ENCODE results near the gene ANKDD1B.

ANKDD1B gene

GRCh38 chr5:75616971-75617621 is 5.8 kb downstream of the ANKDD1B start:
- DNase-seq, result peak; percentile 75

DNA sequence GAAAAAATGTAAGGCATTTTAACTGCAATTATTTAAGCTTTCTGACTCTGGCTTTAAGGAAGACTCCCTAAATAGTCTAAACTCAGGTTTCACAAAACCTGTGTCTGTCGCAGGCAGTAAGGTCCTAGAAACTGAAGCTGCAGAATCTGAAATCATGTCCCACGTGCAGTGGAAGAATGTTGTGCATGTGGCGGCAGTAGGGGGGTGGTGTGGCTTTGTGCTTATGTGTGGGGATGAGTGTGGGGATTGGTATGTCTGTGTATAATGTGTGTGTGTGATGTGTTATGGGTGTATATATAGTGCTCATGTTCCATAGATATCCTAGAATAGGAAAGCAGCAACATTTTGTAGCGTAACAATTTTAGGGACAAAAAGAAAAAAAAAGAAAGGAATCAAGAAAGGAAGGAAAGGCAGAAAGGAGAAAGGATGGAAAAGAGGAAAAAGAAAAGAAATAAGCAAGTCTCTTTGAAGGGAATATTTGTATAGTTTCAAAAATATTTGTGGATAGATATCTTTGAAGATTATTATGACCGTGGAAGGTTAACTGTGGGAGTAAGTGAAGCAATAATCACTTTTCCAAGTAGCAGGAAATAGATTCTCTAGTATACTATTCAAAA is 6.6 kb downstream of the ANKDD1B start:
- DNase-seq, result no peak

DNA sequence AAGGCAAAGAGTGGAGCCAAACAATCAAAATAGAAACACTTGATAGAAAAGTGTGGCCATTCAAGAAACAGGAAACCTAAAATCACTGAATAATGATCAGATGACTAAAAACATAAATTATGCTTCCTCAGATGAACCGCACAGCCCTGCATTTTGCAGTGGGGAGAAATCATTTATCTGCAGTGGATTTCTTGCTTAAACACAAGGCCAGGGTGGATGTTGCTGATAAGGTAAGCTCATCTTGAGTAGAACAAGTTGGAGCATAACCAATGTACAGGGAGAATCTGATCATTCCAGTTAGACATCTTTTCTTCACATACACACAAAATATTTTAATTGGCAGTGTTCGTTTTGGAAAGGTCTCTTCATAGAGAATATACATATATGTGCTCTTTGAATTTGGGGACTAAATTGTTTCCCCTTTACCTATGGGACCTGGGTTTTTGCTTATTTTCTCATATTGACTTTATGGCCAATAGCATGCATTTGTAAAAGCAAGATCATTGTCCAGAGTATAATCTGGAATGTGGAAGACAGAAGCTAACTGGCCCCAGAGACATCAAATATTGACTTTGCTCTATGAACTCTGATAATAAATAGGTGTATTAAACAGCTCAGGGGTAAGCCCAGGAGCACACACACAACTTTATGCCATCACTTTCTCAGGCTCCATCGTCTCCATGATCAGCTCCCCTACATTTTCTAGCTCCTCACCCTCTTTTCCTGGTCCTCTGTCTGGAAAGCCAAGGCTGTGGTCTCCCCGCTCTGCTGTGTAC is 9.1 kb downstream of the ANKDD1B start:
- no peak for DNase-seq

- DNase-seq, result no peak
These were observed 11.3 kb downstream of the ANKDD1B start for GRCh38 chr5:75622564-75622963.

DNA sequence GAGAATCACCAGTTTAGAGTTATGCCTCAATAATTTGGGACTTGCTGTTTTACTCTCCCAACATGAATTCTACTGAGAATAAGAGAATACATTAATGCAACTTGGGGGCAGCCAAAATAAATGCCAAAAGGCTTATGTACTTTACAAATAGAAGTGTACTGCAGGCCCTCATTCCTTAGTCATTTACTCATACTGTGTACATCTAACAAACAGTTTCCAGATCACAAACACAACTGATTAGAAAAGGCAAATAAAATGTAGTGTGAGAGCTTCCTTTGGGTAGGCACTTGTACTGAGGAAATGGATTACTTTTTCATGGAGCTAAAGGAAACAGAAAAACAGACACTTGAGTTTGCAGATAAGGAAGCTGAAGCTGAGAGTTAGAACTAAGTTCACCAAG is 12.6 kb downstream of the ANKDD1B start:
- no peak for DNase-seq

DNA sequence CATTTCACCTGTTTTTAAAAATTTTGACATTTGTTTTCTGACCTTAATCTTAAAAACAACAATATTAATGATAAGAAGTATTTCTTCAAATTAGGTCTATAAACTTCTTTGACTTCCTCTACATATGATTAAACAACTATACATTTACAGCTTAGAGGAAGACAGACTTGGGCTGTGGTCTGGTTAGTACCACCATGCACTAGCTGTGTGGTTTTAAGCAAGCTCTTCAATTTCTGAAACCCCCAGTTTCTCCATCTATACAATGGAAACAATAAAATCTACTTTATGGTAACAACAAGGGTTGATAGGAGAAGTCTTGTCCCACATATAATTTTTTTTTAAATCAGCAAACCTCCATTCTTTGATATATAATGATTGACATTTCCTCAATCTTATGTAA is 15.7 kb downstream of the ANKDD1B start:
- no peak for DNase-seq

- no peak for DNase-seq
These were observed 16.5 kb downstream of the ANKDD1B start for GRCh38 chr5:75627801-75628200.

- DNase-seq, result no peak
These were observed 19.6 kb downstream of the ANKDD1B start for GRCh38 chr5:75630875-75631274.

DNA sequence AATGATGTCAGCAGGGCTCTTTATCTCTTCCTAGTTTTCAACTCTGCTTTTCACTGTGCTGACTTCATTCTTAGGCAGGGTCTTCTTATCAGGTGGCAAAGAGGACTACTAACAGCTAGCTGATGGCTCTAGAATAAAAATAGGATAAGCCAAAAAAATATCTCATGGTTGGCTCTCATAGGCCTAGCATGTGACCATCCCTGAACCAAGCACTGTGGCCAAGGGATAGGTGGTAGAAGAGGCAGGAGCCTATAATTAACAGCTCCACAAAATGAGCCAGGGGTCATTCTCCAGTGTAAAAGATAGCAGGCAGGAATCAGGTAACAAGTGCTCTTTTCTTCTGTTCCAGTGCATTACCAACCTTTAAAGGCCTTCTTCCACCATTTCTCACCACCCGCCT is 21.1 kb downstream of the ANKDD1B start:
- DNase-seq, result no peak

DNA sequence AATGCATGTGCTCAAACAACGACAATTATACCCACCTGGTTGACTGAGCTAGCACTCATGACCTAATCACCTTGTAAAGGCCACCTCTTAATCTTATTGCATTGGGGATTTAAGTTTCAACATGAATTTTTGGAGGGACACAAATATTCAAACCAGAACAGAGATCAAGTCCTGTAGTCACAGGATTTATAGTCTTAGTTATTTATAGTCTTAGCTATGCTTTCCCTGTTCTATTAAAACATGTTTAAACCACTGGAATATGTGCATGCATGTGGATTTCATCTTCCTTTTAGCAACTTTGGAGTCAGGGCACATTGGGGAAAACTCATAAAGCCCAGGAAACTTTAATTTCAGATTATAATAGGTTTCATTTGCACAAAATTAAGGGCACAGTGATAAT is 26.7 kb downstream of the ANKDD1B start:
- no peak for DNase-seq

- no peak for DNase-seq
These were observed 28.5 kb downstream of the ANKDD1B start for GRCh38 chr5:75639535-75640311.

DNA sequence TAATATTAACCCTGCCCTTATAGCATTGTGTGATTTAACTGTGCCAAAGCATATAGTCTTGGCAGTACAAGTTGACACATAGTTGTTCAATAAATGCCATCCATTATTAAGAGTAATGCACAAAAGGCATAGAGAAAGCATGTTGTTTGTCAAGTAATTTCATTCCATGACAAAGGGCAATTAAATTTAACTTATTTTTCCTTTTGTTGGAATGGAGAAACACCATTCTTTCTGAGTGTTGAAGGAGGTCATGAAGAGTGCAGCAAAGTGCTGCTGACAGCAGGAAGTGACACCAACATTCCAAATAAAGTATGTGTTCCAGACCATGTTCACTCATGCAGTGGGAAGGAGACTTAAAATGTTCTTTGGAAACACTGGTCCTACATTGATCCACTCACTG is 29.1 kb downstream of the ANKDD1B start:
- DNase-seq, result no peak

DNA sequence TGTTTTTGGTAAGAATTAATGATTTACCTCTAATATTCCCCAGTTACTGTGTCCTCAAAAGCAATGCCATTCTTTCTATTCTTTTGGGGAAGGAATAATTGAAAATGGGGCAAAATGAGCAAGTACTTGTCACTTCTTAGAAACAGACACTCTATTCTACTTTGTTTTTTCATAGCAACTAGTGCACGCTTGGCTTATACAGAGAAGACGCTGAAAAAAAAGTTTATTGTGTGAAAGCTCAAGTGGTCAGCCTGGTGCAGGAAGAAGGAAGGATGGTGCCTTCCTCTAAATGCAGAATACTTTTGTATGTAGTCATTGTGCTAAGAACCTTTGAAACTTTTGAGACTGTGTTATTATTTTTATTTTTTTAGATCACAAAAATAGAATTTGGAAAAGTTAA is 29.6 kb downstream of the ANKDD1B start:
- DNase-seq, result no peak

- DNase-seq, result no peak
These were observed 37.5 kb downstream of the ANKDD1B start for GRCh38 chr5:75648712-75649111.

DNA sequence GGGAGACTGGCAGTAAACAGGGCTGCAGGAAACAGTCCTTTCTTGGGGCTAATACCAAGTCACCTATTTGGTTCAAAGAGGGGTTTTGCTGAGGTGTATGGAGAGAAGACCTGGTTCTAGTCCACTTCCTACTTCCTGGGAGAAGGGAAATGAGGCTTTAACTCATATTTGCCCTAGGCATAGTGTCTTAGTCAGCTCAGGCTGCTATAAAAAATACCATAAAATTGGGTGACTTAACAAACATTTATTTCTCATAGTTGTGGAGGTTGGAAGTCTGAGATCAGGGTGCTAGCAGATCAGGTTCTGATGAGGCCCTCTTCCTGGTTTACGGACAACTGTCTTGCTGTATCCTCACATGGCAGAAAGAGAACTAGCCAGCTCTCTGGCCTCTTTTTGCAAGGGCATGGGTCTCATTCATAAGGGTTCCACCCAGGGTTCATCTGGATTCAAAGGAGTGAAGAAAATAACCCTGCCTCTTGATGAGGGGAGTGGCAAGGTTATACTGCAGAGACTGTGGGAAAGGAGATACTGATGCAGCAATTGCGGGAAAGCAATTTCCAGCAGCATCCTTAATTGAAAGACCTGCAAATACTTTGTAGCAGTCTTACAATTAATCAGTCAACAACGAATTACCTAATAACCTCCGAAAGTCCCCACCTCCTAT is 40.5 kb downstream of the ANKDD1B start:
- DNase-seq, result no peak

DNA sequence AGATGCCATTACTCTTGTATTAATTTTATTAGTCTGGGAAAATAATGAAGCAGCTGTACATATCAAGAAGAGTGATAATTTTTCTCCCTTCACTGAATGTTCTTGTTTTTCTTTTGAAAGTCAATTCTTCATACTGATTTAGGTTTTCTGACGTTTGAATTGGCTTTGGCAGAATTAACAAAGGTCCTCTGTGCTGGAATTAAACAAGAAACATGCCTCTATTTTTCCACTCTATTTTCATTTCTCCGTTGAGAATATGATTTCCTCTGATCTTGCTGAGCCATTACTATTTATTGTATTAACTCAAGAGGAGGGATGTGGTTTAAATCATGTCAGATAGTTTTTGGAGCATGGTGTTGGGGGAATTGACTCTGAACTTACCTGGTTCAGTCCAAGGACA is 42.3 kb downstream of the ANKDD1B start:
- DNase-seq, result no peak

DNA sequence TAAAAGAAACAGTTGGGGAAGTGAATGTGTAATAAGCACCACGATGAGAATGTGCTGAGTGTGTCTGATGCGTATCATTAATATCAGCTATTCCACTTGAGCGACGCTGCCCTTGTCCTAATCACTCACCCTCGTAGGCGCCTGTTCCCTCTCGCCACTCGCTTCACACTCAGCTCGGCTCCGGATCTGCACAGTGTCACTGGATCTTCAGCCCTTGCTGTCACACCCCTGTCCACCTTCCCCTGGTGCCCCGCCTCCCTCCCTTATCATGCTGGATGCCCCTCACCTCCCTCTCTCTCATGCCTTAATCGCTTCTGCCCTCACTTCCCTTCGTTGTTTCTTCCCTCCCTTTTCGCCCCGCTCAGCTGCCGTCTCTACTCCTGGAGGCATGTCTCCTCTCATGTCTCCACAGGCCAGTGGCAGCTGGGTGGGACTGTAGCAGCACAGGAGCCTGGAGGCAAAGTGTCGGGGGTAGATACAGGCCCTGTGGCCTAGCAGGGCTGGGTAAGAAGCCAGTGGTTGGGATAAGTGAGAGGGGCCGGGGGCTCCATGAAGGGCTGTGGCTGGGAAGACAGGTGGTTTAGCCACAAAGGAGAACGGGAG is 43.5 kb downstream of the ANKDD1B start:
- no peak for DNase-seq

DNA sequence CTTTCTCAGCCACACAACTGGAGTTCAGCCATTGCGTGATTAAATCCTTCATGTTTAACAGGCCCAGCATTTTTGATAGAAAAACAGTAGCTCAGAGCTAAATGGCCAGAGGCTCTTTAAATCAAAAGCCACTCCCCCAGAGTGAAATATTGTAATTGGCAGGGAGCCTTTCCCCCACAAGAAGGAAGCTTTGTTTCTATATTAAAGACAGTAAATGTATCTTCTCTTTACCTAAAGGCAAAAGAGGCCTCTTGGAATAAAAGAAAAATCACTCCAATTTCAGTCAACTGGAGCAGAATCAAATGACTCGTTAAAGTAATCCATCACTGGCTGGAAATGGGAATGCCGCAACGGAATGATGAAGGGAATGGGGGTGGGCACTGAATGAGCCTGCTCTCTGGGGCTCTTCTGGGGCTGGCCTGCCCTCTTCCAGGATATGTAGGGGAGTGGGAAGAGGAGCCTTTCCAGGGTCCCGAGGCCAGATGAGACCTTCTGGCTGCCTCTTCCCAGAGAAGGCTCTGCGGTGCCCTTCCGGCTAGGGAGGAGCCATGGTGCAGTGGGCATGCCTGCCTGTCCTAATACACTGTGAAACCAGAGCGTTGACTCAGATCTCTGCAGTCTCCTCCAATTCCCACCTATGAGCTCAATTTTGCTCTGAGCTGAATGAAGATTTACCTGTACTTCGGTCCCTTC is 45.2 kb downstream of the ANKDD1B start:
- no peak for DNase-seq

DNA sequence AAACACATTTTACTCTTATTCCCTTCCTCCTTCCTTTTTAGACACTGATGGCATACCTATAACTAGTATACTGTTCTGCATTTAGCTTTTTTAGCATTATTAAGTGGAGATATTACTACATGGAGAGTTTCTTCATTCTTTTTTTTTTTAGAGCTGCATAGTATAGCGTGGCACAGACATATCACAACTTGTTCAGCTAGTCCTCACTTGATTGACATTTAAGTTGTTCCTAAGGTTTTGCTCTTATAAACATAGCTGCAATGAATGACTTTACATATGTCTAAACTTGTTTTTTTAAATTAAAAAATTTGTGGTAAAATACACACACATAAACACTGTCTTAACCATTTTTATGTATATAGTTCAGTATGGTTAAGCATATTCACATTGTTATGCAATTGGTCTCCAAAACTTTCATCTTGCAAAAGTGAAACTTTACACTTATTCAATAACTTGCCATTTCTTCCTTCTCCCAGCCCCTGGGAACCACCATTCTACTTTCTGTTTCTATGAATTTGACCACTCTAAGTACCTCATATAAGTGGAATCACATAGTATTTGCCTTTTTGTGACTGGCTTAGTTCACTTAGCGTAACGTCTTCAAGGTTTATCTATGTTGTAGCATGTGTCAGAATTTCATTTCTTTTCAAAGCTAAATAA is 48.7 kb downstream of the ANKDD1B start:
- no peak for DNase-seq

DNA sequence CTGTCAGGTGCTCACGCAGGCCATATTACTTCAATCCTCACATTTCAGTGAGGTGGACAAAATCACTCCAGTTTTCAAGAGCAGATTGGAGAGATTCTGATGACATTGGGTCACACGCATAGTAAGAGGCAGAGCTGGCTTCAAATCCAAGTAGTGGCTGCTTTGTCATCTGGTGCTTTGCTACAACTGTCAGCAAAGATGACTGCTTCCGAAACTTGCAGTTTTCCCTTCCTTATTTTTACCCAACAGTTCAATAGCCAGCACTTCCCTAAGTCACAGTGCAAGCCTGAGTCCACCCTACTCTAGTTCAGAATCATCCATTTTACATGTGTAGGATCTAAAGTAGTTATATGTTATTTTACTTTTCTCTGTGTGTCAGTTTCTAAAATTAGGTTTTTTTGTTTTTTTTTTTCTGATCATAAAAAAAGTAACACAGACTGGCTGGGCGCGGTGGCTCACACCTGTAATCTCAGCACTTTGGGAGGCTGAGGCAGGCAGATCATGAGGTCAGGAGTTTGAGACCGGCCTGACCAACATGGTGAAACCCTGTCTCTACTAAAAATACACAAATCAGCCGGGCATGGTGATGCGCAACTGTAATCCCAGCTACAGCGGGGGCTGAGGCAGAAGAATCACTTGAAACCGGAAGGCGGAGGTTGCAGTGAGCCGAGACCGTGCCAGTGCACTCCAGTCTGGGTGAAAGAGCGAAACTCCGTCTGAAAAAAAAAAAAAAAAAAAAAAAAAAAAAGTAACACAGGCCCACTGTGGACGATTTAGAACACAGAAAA is 49.6 kb downstream of the ANKDD1B start:
- no peak for DNase-seq
